Stimulated activated CD8-positive, alpha-beta memory T cell treated with anti-CD3 and anti-CD28 coated beads, Interleukin-12 subunit alpha, Interleukin-12 subunit beta, amount 100 ng/mL, for 1 hour (primary cell): ENCODE data around the gene GMCL2.

Experiments used
- DNase-seq: peaks from one replicate; pipeline ENCODE4 v3.0.0-alpha.2; 2020; ENCODE audit warnings: low read depth

GMCL2 gene

GRCh38 chr5:178143246-178143645 is 43.9 kb downstream of the GMCL2 start:
- no peak for DNase-seq

- no peak for DNase-seq
Measured at GRCh38 chr5:178142642-178143041, 44.5 kb downstream of the GMCL2 start.

- DNase-seq, result no peak
Measured at GRCh38 chr5:178141550-178141949, 45.6 kb downstream of the GMCL2 start.

GRCh38 chr5:178137991-178138390 is 49.2 kb downstream of the GMCL2 start:
- DNase-seq, result no peak

- DNase-seq, result no peak
Measured at GRCh38 chr5:178136990-178137389, 50.2 kb downstream of the GMCL2 start.
